Thyroid gland (tissue), 4 donors: ENCODE data around the gene TLCD1. TPM values are rescaled to one million over a fixed set of nuclear protein-coding genes. Genes with fewer than 3 reads are reported as not detected.
A peak's percentile ranks its signal among the peaks of the same experiment; 100 is the strongest.

Experiments used
- DNase-seq, 2 donors: peaks; one replicate each; pipeline ENCODE4 v3.0.0-alpha.2; 2019
- H3K27ac ChIP-seq, 3 donors: fragments of 200-600 bp; sonication (generic); 1 replicate in 2 of 3; 2 replicates in 1 of 3; pipeline ENCODE4 v1.5.1; 2016 to 2019; ENCODE audit warnings: mild to moderate bottlenecking in 1 of 3, moderate library complexity in 1 of 3
- H3K27me3 ChIP-seq: fragments of 200-600 bp; sonication (generic); one replicate; pipeline ENCODE4 v1.5.1; 2019
- H3K36me3 ChIP-seq, 2 donors: fragments of 200-600 bp; sonication (generic); one replicate each; pipeline ENCODE4 v1.5.1; 2016 to 2019
- H3K4me1 ChIP-seq, 2 donors: fragments of 200-600 bp; sonication (generic); one replicate each; pipeline ENCODE4 v1.5.1; 2017 to 2019
- H3K4me3 ChIP-seq, 3 donors: fragments of 200-600 bp; sonication (generic); replicated peaks in 1 of 3; 1 replicate in 2 of 3; 2 replicates in 1 of 3; pipeline ENCODE4 v1.5.1; 2016; ENCODE audit warnings: mild to moderate bottlenecking in 1 of 3
- H3K9me3 ChIP-seq: fragments of 200-600 bp; sonication (generic); one replicate; pipeline ENCODE4 v1.5.1; 2017
- POLR2A ChIP-seq, 2 donors: fragments of 450-650 bp; IDR thresholded peaks; one replicate each; pipeline ENCODE4 v1.6.1; 2017; ENCODE audit warnings: antibody characterized with exemption in 2 of 2, mild to moderate bottlenecking in 2 of 2, moderate library complexity in 1 of 2
- WGBS, 2 donors: methylation state at CpG; one replicate each; pipeline ENCODE4 v1.1.5; 2017; 5-methylcytosine and 5-hydroxymethylcytosine counted together
- intact Hi-C: fragments of 100-400 bp; cut with DNase I; formaldehyde crosslinking; loops from one replicate; pipeline ENCODE4 v1.15.1; 2023
- total RNA-seq, 4 donors: library from RNA; depleted of rRNA; stranded (reverse); fragments of >200 nt; gene quantifications; one replicate each; pipeline ENCODE4 v1.2.3, GENCODE V29; 2016
- TF ChIP-seq, protein P1 (sequence below), 6 experiments: fragments of 200-600 bp in 3 of 6; fragments of 450-650 bp in 3 of 6; sonication (generic) in 3 of 6; IDR thresholded peaks; one replicate each; pipeline ENCODE4 v1.5.1; 2016 to 2019; ENCODE audit warnings: antibody characterized with exemption in 6 of 6, mild to moderate bottlenecking in 2 of 6, inconsistent platforms in 1 of 6, moderate library complexity in 1 of 6

TLCD1 gene
- total RNA-seq, 4 donors from 2014 or later: 1.6 to 21.4 (median 5.1) TPM

DNA sequence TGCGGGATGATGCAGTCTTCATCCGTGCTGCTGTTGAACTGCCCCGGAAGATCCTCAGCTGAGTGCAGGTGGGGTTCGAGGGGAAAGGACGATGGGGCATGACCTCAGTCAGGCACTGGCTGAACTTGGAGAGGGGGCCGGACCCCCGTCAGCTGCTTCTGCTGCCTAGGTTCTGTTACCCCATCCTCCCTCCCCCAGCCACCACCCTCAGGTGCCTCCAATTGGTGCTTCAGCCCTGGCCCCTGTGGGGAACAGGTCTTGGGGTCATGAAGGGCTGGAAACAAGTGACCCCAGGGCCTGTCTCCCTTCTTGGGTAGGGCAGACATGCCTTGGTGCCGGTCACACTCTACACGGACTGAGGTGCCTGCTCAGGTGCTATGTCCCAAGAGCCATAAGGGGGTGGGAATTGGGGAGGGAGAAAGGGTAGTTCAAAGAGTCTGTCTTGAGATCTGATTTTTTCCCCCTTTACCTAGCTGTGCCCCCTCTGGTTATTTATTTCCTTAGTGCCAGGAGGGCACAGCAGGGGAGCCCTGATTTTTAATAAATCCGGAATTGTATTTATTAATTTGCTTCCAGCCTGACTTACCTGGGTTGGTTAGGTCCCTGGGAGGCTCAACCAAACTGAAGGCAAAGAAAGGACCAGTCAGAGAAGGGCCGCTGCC, 23.6 kb upstream of the TLCD1 start:
- Histone ChIP-seq H3K27ac (peak overlapping the region; percentile 34 to 62 (median 50)), H3K4me1 (peaks cover 37 to 50% of the 10 kb centered on the region in 2 donors), H3K36me3 (peaks cover 22 to 26% of the 10 kb centered on the region in 2 donors), H3K4me3 (no peak overlapping the region), H3K9me3 (no peaks in the 10 kb centered on the region), H3K27me3 (no peaks in the 10 kb centered on the region)
- no peak for DNase-seq
- no peak for TF ChIP-seq POLR2A (IDR thresholded peaks at IDR 0.05)
- TF ChIP-seq, protein P1, sequence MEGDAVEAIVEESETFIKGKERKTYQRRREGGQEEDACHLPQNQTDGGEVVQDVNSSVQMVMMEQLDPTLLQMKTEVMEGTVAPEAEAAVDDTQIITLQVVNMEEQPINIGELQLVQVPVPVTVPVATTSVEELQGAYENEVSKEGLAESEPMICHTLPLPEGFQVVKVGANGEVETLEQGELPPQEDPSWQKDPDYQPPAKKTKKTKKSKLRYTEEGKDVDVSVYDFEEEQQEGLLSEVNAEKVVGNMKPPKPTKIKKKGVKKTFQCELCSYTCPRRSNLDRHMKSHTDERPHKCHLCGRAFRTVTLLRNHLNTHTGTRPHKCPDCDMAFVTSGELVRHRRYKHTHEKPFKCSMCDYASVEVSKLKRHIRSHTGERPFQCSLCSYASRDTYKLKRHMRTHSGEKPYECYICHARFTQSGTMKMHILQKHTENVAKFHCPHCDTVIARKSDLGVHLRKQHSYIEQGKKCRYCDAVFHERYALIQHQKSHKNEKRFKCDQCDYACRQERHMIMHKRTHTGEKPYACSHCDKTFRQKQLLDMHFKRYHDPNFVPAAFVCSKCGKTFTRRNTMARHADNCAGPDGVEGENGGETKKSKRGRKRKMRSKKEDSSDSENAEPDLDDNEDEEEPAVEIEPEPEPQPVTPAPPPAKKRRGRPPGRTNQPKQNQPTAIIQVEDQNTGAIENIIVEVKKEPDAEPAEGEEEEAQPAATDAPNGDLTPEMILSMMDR (IDR thresholded peaks at IDR 0.05): no peak
- intact Hi-C loops: loop anchor here (2.0 kb wide), 1 partner anchor 63 kb away; no protein-coding TSS in a partner anchor
- WGBS, 2 donors: 43 to 53% methylated on average over 4 to 11 of the region's 11 CpGs

DNA sequence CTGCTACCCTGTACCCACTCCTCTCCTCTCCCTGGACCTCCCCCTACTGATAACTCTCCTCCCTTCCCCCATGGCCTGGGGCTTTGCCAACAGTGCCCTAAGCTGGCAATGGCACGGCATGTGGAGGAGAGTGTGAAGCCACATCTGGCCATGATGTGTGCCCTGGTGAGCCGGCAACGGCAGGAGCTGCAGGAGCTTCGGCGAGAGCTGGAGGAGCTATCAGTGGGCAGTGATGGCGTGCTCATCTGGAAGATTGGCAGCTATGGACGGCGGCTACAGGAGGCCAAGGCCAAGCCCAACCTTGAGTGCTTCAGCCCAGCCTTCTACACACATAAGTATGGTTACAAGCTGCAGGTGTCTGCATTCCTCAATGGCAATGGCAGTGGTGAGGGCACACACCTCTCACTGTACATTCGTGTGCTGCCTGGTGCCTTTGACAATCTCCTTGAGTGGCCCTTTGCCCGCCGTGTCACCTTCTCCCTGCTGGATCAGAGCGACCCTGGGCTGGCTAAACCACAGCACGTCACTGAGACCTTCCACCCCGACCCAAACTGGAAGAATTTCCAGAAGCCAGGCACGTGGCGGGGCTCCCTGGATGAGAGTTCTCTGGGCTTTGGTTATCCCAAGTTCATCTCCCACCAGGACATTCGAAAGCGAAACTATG, 23.0 kb upstream of the TLCD1 start:
- intact Hi-C loops: loop anchor here (2.0 kb wide), 1 partner anchor 62 kb away; no protein-coding TSS in a partner anchor
- Histone ChIP-seq H3K9me3 (no peaks in the 10 kb centered on the region), H3K4me3 (no peak overlapping the region), H3K27me3 (no peaks in the 10 kb centered on the region), H3K27ac (peak overlapping the region in 2 of 3 donors; percentile 34 to 99), H3K36me3 (peaks cover 22 to 26% of the 10 kb centered on the region in 2 donors), H3K4me1 (peaks cover 37 to 50% of the 10 kb centered on the region in 2 donors)
- WGBS, 2 donors: 50 to 58% methylated on average over 9 to 13 of the region's 18 CpGs
- DNase-seq: no peak
- TF ChIP-seq, protein P1 (IDR thresholded peaks at IDR 0.05): no peak
- TF ChIP-seq POLR2A (IDR thresholded peaks at IDR 0.05): no peak

DNA sequence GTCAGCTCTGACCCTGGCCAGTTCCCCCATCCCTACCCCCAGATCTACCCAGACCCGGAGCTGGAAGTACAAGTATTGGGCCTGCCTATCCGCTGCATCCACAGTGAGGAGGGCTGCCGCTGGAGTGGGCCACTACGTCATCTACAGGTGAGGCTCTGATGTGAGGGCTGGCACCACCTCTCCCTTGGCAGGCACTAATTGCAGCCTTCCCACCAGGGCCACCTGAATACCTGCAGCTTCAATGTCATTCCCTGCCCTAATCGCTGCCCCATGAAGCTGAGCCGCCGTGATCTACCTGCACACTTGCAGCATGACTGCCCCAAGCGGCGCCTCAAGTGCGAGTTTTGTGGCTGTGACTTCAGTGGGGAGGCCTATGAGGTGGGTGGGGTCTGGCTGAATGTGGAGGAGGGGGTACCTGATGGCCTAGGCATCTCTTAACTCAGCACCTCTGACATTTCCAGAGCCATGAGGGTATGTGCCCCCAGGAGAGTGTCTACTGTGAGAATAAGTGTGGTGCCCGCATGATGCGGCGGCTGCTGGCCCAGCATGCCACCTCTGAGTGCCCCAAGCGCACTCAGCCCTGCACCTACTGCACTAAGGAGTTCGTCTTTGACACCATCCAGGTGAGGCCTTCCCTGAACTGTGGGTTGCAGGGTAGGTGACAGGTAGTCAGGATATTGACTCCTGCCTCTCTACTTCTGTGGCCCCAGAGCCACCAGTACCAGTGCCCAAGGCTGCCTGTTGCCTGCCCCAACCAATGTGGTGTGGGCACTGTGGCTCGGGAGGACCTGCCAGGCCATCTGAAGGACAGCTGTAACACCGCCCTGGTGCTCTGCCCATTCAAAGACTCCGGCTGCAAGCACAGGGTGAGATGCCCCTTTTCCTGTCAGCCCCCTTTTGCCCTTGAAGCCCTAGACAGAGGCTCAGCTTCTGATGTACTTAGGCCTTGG, 22.0 kb upstream of the TLCD1 start:
- Histone ChIP-seq H3K9me3 (no peaks in the 10 kb centered on the region), H3K4me3 (no peak overlapping the region), H3K36me3 (peaks cover 22 to 26% of the 10 kb centered on the region in 2 donors), H3K4me1 (peaks cover 43 to 53% of the 10 kb centered on the region in 2 donors), H3K27ac (peak overlapping the region in 2 of 3 donors; percentile 91 to 99), H3K27me3 (no peaks in the 10 kb centered on the region)
- WGBS, 2 donors: 58 to 73% methylated on average over 7 to 16 of the region's 18 CpGs
- no peak for DNase-seq
- no peak for TF ChIP-seq POLR2A (IDR thresholded peaks at IDR 0.05)
- TF ChIP-seq, protein P1 (IDR thresholded peaks at IDR 0.05): no peak
- intact Hi-C loops: loop anchor here (2.0 kb wide), 1 partner anchor 61 kb away; no protein-coding TSS in a partner anchor

DNA sequence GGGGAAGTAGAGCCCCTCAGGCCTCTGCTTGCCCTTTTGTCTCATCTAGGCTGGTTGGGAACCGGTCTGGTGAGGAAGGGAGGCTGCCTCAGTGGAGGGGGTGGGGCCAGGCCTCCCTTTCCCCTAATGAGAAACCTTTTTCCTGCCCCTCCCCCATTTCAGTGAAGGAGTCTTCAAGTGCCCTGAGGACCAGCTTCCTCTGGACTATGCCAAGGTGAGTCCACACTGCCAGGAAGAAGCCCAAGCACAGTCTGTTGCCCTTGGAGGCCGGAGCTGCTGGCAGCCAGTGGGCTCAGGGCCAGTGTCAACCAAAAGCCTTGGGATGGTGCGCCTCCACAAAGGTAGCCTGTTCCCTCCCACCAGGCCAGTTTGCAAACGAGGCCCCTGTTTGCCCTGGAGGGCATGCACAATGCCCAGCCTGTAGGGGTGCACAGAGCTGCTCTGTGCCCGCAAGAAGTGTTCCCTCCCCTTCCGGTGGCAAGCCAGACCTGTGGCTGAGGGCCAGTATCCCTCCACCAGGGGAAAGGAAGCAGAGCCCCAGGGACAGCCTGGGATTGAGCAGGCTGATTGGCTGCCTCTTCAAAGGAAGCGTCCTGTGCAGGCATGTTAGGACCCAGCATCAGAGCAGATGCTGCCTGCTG, 21.1 kb upstream of the TLCD1 start:
- no peak overlapping the region for H3K4me3 ChIP-seq
- peaks cover 44 to 60% of the 10 kb centered on the region in 2 donors for H3K4me1 ChIP-seq
- H3K27ac ChIP-seq: peak overlapping the region; percentile 91 to 99 (median 95)
- DNase-seq: peak; percentile 90 to 91
- TF ChIP-seq, protein P1 (IDR thresholded peaks at IDR 0.05): peak in 1 of 6 experiments; percentile 17
- TF ChIP-seq POLR2A (IDR thresholded peaks at IDR 0.05): peak in 1 of 2 donors; percentile 12
- H3K9me3 ChIP-seq: no peaks in the 10 kb centered on the region
- intact Hi-C loops: no loop called here
- H3K27me3 ChIP-seq: no peaks in the 10 kb centered on the region
- 19 to 20% methylated on average over 2 to 7 of the region's 7 CpGs for WGBS, 2 donors
- H3K36me3 ChIP-seq: peaks cover 22 to 26% of the 10 kb centered on the region in 2 donors
